GM12891 (cell line): Measurements from ENCODE around the gene MTA3.
"Not testable (repeated sequence)": the region's sequence is repeated elsewhere in the genome, so short reads cannot be mapped to it uniquely, and the experiment has no call there.

Source experiments
- DNase-seq: peaks from one replicate; pipeline ENCODE4 v3.0.0; 2011; ENCODE audit warnings: low spot score; ENCODE audit not compliant: insufficient read length
- FAIRE-seq: peaks from 2 replicates; lab custom pipeline; 2011; peaks lifted over from hg19 to GRCh38; lab: Jason Lieb, UNC
- PAX5 ChIP-seq: IDR thresholded peaks from 2 replicates; pipeline ENCODE4 v1.6.1; 2011; ENCODE audit warnings: low read length, moderate library complexity, mild to moderate bottlenecking; ENCODE audit not compliant: insufficient read depth, severe bottlenecking
- POLR2A ChIP-seq: IDR thresholded peaks from 2 replicates; pipeline ENCODE4 v1.6.1; 2011; ENCODE audit warnings: low read depth, low read length, control low read depth
- POLR2AphosphoS5 ChIP-seq: IDR thresholded peaks from 2 replicates; pipeline ENCODE4 v1.6.1; 2011; ENCODE audit warnings: low read depth, low read length, control low read depth
- POU2F2 ChIP-seq: IDR thresholded peaks from 2 replicates; pipeline ENCODE4 v1.6.1; 2011; ENCODE audit warnings: low read depth, mild to moderate bottlenecking, control low read depth, low read length, moderate library complexity
- SPI1 ChIP-seq: IDR thresholded peaks from 2 replicates; pipeline ENCODE4 v1.6.1; 2011; ENCODE audit warnings: low read depth, low read length, control low read depth
- TAF1 ChIP-seq: IDR thresholded peaks from 2 replicates; pipeline ENCODE4 v1.6.1; 2011; ENCODE audit warnings: low read depth, low read length, control low read depth

The MTA3 gene

DNA sequence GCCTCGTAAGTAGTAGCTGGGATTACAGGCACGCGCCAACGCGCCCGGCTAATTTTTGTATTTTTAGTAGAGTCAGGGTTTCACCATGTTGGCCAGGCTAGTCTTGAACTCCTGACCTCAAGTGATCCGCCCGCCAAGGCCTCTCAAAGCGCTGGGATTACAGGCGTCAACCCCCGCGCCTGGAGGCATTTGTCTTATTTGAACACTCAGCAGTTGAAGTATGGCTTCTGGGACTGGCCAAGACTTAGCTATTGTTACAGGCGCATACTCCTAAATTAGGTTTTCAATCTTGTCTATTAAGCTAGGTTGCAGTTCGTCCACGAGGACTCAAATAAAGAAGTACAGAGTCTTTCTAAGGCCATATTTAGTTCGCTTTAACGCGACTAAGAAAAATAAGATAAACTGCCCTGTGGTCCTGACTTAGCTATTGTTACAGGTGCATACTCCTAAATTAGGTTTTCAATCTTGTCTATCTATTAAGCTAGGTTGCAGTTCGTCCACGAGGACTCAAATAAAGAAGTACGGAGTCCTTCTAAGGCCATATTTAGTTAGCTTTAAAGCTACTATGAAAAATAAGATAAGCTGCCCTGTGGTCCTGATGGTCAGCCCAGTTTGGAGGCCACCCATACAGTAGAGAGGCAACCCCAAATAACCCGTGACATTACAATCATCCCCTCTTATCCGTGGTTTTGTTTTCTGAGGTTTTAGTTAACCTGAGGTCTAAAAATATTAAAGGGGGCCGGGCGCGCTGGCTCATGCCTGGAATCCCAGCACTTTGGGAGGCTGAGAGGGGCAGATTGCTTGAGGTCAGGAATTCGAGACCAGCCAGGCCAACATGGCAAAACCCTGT is 20.8 kb upstream of the MTA3 start:
- FAIRE-seq (no peak), DNase-seq (no peak)
- no peak for TF ChIP-seq POLR2A
- no peak for TF ChIP-seq TAF1
- TF ChIP-seq POU2F2, result no peak
- TF ChIP-seq PAX5, result no peak
- no peak for TF ChIP-seq POLR2AphosphoS5
- no peak for TF ChIP-seq SPI1

DNA sequence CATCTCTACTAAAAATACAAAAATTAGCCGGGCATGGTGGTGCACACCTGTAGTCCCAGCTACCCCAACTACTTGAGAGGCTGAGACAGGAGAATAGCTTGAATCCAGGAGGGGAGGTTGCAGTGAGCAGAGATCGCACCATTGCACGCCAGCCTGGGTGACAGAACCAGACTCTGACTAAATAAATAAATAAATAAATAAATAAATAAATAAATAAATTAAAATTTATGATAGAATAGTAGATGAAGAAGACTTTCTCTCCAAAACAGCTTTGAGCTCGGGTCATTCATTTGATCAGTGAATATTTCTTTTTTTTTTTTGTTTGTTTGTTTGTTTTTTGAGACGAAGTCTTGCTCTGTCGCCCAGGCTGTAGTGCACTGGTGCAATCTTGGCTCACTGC is 17.6 kb upstream of the MTA3 start:
- no peak for DNase-seq
- no peak for TF ChIP-seq POLR2A
- TF ChIP-seq TAF1, result no peak
- no peak for TF ChIP-seq POU2F2
- no peak for TF ChIP-seq POLR2AphosphoS5
- TF ChIP-seq SPI1, result no peak
- no peak for TF ChIP-seq PAX5
- FAIRE-seq, result no peak

DNA sequence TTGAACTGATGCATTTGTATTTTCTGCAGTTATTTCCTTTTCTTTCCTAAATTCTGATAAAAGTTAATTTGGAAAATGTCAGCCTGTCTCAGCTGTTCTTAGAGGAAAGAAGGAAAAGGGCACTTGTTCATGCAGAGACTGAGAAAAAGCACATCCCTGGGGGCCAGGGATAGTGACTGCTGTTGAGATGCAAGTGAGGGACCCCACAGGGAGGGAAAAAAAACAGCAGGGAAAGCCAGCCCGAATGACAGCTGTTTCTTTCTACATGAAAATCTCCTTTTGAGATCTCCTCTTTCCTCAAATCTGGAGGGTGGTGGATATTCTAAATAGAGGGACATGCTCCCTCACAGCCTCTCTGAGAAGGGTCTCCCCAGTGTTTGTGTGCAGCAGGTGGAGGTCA is 14.0 kb upstream of the MTA3 start:
- FAIRE-seq, result no peak
- no peak for DNase-seq
- TF ChIP-seq SPI1 (no peak), POLR2AphosphoS5 (no peak), POU2F2 (no peak), PAX5 (no peak), POLR2A (no peak), TAF1 (no peak)

DNA sequence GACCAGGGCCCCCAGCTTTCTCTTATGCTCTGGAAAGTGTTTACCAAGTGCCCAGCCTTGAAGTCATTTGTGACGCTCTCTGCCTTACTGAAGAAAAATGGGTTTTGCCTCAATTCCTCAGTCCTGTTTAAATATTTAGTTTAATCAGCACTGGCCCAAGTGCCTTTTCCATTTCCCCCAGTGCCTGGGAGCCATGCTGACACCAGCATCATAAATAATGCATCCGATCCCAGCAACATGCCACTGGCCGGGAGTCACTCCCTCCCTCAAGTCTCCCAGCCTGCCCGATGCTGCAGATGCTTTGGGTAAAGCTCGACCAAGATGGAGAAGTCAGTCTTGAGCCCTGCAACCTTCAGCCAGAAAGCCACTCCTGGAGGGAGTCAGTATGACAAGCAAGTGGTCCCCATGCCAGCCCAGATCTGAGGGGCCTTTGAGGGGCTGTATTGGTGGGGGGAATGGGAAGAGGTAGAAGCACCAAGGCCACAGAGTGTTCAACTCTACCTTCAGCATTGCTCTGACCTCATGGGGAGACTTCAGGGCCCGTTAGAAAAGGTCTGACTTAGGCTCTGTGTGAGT is 12.0 kb upstream of the MTA3 start:
- no peak for FAIRE-seq
- TF ChIP-seq TAF1 (no peak), PAX5 (no peak), SPI1 (no peak), POLR2AphosphoS5 (no peak), POU2F2 (no peak), POLR2A (no peak)
- DNase-seq, result no peak

DNA sequence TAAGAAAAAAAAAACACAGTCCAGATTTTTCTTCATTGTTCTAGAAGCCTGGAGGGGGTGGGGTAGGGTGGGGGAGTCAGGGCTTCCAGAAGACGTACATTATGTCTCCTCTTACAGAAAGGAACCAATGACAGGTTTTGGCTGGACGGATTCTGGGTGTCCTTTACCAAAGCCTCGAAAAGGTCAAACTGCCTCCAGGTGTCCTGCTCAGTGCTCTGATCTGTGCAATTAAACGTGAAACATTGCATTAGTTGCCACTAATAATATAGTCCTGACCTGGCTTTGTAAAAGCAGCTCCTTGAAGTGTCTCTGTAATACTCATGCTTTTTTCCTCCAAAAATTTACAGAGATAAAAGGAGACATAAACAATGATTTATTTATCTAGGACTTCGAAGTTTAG is 11.1 kb upstream of the MTA3 start:
- FAIRE-seq, result no peak
- no peak for DNase-seq
- TF ChIP-seq SPI1, result no peak
- no peak for TF ChIP-seq POLR2A
- TF ChIP-seq PAX5, result no peak
- TF ChIP-seq POU2F2, result no peak
- TF ChIP-seq TAF1, result no peak
- no peak for TF ChIP-seq POLR2AphosphoS5

DNA sequence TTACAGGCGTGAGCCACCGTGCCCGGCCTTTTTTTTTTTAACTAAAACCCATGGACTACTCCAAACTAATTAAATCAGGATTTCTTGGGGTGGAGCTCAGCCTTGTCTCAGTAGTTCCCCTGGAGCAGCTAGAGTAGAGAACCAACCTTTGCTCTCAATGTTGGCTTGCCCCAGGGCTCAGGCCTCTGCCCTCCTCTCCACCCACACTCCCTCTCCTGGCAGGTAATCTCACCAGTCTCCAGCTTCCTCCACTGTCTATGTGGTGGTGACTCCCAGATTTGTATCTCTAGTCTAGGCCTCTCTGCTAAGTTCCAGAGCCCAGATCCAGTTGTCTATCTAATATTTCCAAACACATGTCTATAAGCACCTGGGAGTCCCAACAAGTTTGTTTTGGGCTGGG is 9.6 kb upstream of the MTA3 start:
- no peak for TF ChIP-seq POU2F2
- TF ChIP-seq TAF1, result no peak
- no peak for TF ChIP-seq POLR2AphosphoS5
- no peak for TF ChIP-seq SPI1
- no peak for DNase-seq
- no peak for FAIRE-seq

DNA sequence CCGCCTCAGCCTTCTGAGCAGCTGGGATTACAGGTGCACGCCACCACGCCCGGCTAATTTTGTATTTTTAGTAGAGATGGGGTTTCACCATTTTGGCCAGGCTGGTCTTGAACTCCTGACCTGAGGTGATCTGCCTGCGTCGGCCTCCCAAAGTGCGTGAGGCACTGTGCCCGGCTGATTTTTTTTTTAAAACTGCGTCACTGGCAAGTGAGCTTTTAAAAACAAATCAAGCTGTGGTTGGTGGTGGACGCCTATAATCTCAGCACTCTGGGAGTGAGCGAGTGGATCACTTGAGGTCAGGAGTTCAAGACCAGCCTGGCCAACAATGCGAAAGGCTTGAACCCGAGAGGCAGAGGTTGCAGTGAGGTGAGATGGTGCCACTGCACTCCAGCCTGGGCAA is 8.3 kb upstream of the MTA3 start:
- not testable (repeated sequence) for DNase-seq, FAIRE-seq

DNA sequence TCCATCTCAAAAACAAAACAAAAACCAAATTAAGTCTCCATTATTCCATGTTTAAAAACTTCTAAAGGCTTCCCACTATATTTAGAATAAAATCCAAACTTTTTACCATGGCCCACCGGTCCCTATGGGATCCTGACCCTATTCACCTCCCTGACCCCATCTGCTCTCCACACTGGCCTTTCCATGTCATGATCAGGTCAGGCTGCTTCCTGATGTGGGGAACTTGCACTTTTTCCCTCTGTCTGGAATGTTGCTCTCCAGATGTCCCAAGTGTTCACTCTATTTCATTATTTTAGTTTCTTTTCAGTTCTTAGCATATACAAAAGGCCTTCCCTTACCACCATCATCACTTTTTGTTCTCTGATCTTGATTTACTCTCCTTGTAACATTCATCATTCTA is 7.5 kb upstream of the MTA3 start:
- FAIRE-seq, result no peak
- TF ChIP-seq POLR2A (no peak), POLR2AphosphoS5 (no peak), TAF1 (no peak), SPI1 (no peak), PAX5 (no peak), POU2F2 (no peak)
- DNase-seq, result no peak

DNA sequence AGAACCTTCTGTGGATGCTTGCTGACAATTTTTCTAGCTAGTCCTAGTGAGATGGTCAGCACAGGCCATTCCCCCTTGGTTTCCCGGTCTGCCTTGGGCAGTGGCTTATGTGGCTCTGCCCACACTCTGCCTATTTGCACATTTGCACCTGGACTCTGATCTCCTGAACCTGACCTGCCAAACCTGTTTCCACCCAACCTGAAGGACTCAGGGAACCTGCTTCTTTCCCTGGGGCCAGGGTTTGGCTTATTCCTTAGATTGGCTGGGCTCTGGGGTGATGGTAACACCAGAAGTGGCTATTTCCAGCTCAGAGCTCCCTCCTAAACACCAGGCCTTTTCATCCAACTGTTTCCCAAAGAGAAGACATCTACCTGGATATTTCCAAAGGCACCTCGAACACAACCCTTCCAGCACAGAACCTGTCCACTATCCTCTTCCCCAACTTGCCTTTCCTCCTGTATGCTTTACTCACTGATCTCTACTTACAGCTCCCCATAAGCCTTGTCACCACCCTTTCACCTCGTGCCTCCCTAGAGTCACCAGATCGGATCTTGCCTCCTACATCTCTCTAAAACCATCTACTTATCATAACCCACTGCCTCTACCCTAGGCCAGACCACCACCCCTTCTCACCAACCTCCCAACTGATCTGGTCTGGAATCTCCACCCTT is 5.8 kb upstream of the MTA3 start:
- TF ChIP-seq POU2F2 (no peak), POLR2A (no peak), TAF1 (no peak), POLR2AphosphoS5 (no peak), PAX5 (no peak), SPI1 (no peak)
- FAIRE-seq (no peak), DNase-seq (no peak)

DNA sequence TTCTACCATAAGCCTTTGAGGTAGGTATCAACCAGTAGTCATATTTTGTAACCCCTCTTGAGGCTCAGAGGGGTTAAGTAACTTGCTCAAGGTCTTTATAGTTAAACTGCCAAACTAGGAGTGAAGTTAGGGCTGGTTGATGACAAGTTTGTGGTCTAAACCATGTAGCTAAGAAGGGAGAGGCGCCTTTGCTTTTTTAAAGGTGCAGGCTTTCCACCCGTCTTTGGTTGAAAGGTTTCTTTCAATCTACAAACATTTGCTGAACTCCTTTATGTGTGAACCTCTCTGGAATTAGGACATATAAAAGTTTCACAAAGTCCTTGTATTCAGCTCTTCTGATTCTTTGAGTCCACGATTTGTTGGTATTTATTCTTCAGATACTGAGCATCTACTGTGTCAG is 2.4 kb upstream of the MTA3 start:
- TF ChIP-seq PAX5 (no peak), POU2F2 (no peak), POLR2AphosphoS5 (no peak), SPI1 (no peak)
- FAIRE-seq, result no peak
- no peak for DNase-seq
